DOHH2 (cell line): ENCODE results near the gene HIPK1.

Source experiments
- CTCF ChIP-seq: fragments of 200-600 bp; sonication (generic); IDR thresholded peaks from one replicate; pipeline ENCODE4 v1.5.1; 2014; ENCODE audit warnings: antibody characterized with exemption, mild to moderate bottlenecking, low read depth, low read length; ENCODE audit not compliant: poor library complexity, severe bottlenecking
- EZH2phosphoT487 ChIP-seq: fragments of 200-600 bp; sonication (generic); IDR thresholded peaks from 2 replicates; pipeline ENCODE4 v1.6.1; 2017; ENCODE audit warnings: borderline replicate concordance, mild to moderate bottlenecking, antibody characterized with exemption, low read length, moderate library complexity, mixed read lengths

- TF ChIP-seq EZH2phosphoT487 = no peak
- peak; percentile 77 for TF ChIP-seq CTCF
Measured at GRCh38 chr1:113978863-113979702, 50.0 kb downstream of the HIPK1 start, which contains the start of gene OLFML3.
